Thoracic aorta (tissue), 2 donors: Measurements from ENCODE around the gene NDUFA5. TPM values are rescaled to one million over a fixed set of nuclear protein-coding genes. Genes with fewer than 3 reads are reported as not detected.
"Not testable (repeated sequence)": the region's sequence is repeated elsewhere in the genome, so short reads cannot be mapped to it uniquely, and the experiment has no call there.

Source experiments
- ATAC-seq: fragments of 150-250 bp; one replicate; pipeline ENCODE4 v1.8.0; 2017; ENCODE audit warnings: low read depth; ENCODE audit not compliant: insufficient number of reproducible peaks, low FRiP score
- DNase-seq: peaks from one replicate; pipeline ENCODE4 v3.0.0-alpha.2; 2020; ENCODE audit warnings: low spot score
- H3K27ac ChIP-seq, 2 donors: fragments of 200-600 bp; sonication (generic); 1 replicate in 1 of 2; 2 replicates in 1 of 2; pipeline ENCODE4 v1.5.1; 2016; ENCODE audit warnings: mild to moderate bottlenecking in 2 of 2, moderate library complexity in 2 of 2
- H3K27me3 ChIP-seq: fragments of 200-600 bp; sonication (generic); replicated peaks from 2 replicates; pipeline ENCODE4 v1.6.0; 2016; ENCODE audit warnings: mild to moderate bottlenecking; ENCODE audit not compliant: insufficient read depth
- H3K36me3 ChIP-seq: fragments of 200-600 bp; sonication (generic); one replicate; pipeline ENCODE4 v1.5.1; 2016
- H3K4me1 ChIP-seq, 2 donors: fragments of 200-600 bp; sonication (generic); 1 replicate in 1 of 2; 2 replicates in 1 of 2; pipeline versions ENCODE4 v1.5.1 to v1.6.0; 2016; ENCODE audit warnings: low read depth in 2 of 2, mild to moderate bottlenecking in 1 of 2; ENCODE audit not compliant: control insufficient read depth in 1 of 2
- H3K4me3 ChIP-seq: fragments of 200-600 bp; sonication (generic); 2 replicates; pipeline ENCODE4 v1.5.1; 2016; ENCODE audit warnings: mild to moderate bottlenecking
- H3K9me3 ChIP-seq: fragments of 200-600 bp; sonication (generic); 2 replicates; pipeline ENCODE4 v1.5.1; 2016
- total RNA-seq, 2 donors: library from RNA; depleted of rRNA; stranded (reverse); fragments of >200 nt; gene quantifications; one replicate each; pipeline versions ENCODE4 v1.1.0 to v1.2.3, GENCODE V29; 2016
- TF ChIP-seq, protein P1 (sequence below): fragments of 200-600 bp; sonication (generic); IDR thresholded peaks from one replicate; pipeline ENCODE4 v1.5.1; 2019; ENCODE audit warnings: antibody characterized with exemption

The NDUFA5 gene
- total RNA-seq, 2 donors from 2014 or later: 23.8 to 55.0 TPM

DNA sequence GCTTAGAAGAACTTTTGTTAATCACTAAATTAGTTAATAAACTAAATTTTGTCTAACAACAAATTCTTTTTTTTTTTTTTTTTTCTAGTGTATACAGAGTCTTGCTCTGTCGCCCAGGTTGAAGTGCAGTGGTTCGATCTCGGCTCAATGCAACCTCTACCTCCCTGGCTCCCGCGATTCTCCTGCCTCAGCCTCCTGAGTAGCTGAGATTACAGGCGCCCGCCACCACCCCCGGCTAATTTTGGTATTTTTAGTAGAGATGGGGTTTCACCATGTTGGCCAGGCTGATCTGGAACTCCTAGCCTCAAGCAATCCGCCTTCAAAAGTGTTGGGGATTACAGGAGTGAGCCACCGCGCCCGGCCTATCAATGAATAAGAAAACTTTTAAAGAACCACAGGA, 22.1 kb downstream of the NDUFA5 start:
- H3K4me1 ChIP-seq: peaks cover 2 to 9% of the 10 kb centered on the region in 2 donors
- TF ChIP-seq, protein P1, sequence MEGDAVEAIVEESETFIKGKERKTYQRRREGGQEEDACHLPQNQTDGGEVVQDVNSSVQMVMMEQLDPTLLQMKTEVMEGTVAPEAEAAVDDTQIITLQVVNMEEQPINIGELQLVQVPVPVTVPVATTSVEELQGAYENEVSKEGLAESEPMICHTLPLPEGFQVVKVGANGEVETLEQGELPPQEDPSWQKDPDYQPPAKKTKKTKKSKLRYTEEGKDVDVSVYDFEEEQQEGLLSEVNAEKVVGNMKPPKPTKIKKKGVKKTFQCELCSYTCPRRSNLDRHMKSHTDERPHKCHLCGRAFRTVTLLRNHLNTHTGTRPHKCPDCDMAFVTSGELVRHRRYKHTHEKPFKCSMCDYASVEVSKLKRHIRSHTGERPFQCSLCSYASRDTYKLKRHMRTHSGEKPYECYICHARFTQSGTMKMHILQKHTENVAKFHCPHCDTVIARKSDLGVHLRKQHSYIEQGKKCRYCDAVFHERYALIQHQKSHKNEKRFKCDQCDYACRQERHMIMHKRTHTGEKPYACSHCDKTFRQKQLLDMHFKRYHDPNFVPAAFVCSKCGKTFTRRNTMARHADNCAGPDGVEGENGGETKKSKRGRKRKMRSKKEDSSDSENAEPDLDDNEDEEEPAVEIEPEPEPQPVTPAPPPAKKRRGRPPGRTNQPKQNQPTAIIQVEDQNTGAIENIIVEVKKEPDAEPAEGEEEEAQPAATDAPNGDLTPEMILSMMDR: no peak
- no peaks in the 10 kb centered on the region for H3K9me3 ChIP-seq
- ATAC-seq (no peak), DNase-seq (no peak)
- H3K4me3 ChIP-seq: peak overlapping the region; percentile 83
- no peaks in the 10 kb centered on the region for H3K36me3 ChIP-seq
- no peak overlapping the region for H3K27ac ChIP-seq
- H3K27me3 ChIP-seq: no peaks in the 10 kb centered on the region

DNA sequence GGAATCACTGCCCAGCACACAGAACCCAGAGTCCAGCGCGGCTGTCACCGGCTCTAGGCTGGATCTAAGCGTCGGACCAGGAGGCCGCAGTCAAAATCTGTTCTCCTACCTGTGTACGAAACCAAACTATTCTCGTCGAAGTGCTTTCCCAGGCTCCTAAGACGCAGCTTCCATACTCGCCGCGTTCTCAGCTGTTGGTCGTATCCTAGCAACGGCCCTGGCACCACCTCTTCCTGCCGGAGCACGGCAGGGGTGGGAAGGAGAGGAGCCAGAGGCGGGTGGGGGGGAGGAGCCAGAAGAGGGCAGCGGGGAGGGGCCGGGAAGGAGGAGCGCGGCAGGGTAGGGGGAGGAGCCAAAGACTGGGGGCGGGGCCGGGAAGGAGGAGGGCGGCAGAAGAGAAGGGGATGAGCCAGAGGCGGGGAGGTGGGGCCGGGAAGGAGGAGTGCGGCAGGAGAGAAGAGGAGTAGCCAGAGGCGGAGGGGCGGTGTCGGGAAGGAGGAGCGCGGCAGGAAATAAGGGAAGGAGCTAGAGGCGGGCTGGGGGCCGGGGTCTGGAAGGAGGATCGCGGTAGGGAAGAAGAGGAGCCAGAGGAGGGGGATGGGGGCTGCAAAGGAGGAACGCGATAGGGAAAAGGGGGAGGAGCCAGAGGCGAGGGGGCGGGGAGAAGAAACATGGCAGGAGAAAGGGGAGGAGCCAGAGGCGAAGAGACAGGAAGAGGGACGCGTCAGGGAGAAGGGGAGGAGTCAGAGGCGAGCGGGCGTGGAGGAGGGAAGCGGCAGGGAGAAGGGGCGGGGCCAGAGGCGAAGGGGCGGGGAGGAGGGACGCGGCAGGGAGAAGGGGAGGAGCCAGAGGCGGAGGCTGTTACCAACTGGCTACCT, 23.0 kb downstream of the NDUFA5 start, which contains the start of gene IQUB:
TSS of gene IQUB (minus strand) at position 213 of the 878 bp plus-strand sequence. CDS start 22,255 bp downstream, outside the sequence.
- Histone ChIP-seq H3K27me3 (no peaks in the 10 kb centered on the region), H3K4me3 (peak within 1 kb of the TSS; percentile 83), H3K36me3 (no peaks in the 10 kb centered on the region), H3K4me1 (peaks cover 2 to 9% of the 10 kb centered on the region in 2 donors), H3K9me3 (no peaks in the 10 kb centered on the region), H3K27ac (peak within 1 kb of the TSS; percentile 73 to 78)
- ATAC-seq: peak; percentile 99
- TF ChIP-seq, protein P1: no peak
- peak; percentile 98 for DNase-seq

DNA sequence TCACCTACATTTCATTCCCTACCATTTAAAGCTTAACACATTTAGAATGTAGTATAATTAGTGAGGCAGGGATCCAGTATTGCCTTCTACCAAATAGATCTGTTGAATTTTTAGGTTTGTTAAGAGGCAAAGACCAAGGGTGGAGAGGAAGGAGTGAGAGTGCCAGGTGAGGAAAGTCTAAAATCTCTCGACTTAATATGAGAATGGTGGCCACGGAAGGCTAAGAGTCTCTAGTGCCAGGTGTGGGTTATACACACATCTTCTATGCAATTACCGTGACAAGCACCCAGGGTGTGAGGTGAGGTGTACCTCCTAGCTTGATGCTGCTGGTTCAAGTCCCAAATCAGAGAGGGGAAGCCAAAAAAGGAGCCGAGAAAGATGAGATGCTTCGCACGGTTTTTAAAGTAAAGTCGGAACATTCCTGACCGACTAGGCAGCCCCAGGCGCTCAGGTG, 23.7 kb downstream of the NDUFA5 start:
- TF ChIP-seq, protein P1: no peak
- H3K27me3 ChIP-seq: no peaks in the 10 kb centered on the region
- peak overlapping the region; percentile 83 for H3K4me3 ChIP-seq
- no peaks in the 10 kb centered on the region for H3K36me3 ChIP-seq
- H3K27ac ChIP-seq: peak overlapping the region in 1 of 2 donors; percentile 43
- H3K9me3 ChIP-seq: no peaks in the 10 kb centered on the region
- peaks cover 2 to 9% of the 10 kb centered on the region in 2 donors for H3K4me1 ChIP-seq
- ATAC-seq (no peak), DNase-seq (no peak)

DNA sequence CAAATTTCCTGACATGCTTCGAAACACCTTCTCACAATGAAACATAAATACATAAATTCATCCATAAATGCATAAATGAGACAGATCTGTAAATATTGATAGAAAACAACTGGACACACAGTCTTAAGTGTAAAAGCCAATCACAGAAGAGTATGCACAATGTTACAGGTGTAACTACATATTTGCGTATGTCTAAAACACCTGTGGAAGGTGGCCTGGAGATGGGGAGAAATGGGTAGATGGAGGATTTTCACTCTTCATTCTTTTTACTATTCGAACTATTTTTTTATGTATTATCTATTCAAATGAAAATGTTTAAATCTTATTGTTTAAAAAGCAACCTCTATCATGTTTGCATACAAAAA, 24.1 kb downstream of the NDUFA5 start:
- Histone ChIP-seq H3K27me3 (no peaks in the 10 kb centered on the region), H3K36me3 (no peaks in the 10 kb centered on the region), H3K9me3 (no peaks in the 10 kb centered on the region), H3K27ac (peak overlapping the region in 1 of 2 donors; percentile 43), H3K4me3 (peak overlapping the region; percentile 83), H3K4me1 (peaks cover 2 to 9% of the 10 kb centered on the region in 2 donors)
- TF ChIP-seq, protein P1: no peak
- ATAC-seq (no peak), DNase-seq (no peak)

DNA sequence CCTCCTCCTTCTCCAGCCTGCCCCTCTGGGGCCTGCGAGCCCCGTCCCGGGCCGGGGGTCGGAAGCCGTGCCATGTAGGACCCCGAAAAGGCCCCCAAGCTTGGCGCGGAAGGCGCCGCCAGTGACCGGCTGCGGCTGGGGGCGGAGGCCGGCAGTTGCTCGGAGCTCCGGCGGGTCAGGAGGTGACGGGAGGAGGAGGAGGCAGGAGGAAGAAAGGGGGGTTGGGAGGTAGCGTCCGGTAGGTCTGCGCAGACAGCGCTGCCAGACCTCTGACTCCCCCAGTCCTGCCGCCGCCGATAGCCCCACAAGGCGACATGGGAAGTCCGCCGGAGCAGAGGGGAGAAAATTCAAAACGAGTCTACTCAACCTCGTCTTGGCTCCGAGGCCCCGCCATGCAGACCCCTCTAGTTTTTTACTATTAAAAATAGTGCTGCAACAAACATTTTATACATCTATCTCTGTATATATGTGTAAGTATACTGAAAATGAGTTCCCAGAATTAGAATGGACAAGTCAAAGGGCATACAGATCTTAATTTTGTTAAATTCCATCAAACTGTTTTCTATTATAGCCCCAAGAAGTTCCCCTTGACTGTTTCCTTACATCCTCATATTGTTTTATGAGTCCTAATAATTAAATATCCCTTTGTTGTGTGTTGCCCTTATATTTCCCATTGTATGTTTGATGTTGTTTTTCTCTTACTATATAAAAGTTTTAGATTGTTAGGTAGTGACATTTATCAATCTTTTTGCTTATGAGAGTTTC, 24.6 kb downstream of the NDUFA5 start:
- H3K27me3 ChIP-seq, ATAC-seq, DNase-seq, H3K27ac ChIP-seq, H3K4me1 ChIP-seq, H3K36me3 ChIP-seq, H3K9me3 ChIP-seq: not testable (repeated sequence)
- H3K4me3 ChIP-seq: peak overlapping the region; percentile 66

DNA sequence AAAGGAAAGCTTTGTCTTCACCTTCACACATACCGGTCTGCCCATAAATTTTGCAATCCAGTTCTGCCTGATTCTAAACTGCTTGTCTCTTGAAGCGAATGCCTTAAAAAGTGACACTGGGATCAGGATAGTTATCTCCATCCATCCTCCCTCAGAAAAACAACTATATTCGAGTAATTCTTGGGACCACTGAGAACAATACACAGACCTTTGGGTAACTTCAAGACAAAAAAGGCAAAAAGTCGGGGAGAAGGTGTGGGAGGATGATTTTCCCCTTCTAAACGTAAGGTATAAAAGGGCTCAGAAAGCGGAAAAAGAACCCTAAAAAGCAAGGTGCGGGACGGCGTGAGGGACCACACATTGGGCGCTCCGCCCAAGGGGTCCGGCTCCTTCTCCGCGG, 25.3 kb downstream of the NDUFA5 start:
- H3K27me3 ChIP-seq, H3K4me1 ChIP-seq, DNase-seq, H3K36me3 ChIP-seq, H3K27ac ChIP-seq, ATAC-seq, H3K9me3 ChIP-seq: not testable (repeated sequence)
- peak overlapping the region; percentile 66 for H3K4me3 ChIP-seq

DNA sequence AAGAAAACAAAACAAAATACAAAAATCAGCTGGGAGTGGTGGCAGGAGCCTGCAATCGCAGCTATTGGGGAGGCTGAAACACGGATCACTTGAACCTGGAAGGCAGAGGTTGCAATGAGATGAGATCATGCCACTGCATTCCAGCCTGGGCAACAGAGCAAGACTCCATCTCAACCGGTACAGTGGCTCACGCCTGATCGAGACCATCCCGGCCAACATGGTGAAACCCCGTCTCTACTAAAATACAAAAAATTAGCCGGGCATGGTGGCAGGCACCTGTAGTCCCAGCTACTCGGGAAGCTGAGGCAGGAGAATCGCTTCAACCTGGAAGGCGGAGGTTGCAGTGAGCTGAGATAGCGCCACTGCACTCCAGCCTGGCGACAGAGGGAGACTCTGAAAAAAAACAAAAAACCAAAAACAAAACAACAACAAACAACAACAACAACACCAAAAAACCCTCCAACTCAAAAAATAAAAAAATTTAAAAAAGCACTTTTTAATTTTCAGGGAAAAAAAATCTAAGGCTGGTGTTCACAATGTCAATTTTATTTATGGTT, 27.5 kb downstream of the NDUFA5 start:
- not testable (repeated sequence) for H3K4me3 ChIP-seq, DNase-seq, H3K27me3 ChIP-seq, H3K4me1 ChIP-seq, H3K27ac ChIP-seq, H3K36me3 ChIP-seq, H3K9me3 ChIP-seq, ATAC-seq
